GM18868 (cell line): ENCODE results near the gene TTLL8.

Experiments used
- ATAC-seq: cut with Tn5 transposase; IDR thresholded peaks from one replicate; pipeline ENCODE4 v1.9.1; 2021; ENCODE audit warnings: mild to moderate bottlenecking, moderate library complexity; ENCODE audit not compliant: unreplicated experiment

Gene TTLL8

DNA sequence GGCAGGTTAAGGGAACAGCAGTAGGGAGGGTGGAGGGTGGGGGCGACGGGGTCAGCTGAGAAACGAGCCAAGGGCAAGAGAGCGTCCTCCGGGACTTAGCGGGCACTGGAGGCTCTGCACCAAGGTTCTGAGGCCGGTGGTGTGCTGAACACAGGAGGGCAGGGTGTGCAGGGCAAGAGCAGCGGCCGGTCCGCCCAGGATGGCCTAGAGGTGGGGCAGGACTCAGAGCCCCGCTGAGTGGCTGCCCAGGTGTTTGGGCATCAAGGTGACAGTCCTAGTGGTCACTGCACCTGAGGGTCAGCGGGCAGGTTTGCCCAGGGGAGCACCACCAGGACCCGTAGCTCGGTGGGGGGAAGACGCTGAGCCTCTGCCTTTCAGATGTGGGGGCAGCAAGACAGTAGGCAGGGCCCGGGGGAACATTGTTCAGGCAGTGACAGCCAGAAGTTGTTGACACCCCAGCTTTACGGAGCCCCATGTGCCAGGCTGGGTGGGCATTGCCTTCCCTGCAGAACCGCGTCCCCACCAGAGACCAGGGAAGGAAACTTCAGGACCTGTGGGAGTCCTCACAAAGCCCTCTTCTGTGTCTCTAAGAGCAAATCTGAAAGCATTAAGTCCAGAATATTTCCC, 4.5 kb upstream of the TTLL8 start:
- no peak for ATAC-seq

DNA sequence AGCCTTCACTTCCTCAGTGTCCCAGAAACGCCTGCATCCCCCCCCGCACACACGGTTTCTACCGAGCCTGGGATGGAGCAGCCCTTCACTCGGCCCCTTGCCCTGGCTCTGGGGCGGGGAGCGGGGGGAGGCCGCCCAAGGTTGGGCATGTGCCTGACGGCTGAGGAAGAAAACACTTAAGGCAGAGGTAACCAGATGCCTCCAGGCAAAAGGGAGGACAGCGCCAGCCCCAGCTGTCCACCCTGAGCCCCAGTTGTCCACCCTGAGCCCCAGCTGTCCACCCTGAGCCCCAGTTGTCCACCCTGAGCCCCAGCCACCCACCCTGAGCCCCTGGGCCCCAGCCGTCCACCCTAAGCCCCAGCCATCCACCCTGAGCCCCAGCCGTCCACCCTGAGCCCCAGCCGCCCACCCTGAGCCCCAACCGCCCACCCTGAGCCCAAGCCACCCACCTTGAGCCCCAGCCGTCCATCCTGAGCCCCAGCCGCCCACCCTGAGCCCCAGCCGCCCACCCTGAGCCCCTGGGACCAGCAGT, 3.8 kb upstream of the TTLL8 start:
- ATAC-seq = no peak

- no peak for ATAC-seq
Observed at GRCh38 chr22:50061141-50061823, 3.2 kb upstream of the TTLL8 start.

DNA sequence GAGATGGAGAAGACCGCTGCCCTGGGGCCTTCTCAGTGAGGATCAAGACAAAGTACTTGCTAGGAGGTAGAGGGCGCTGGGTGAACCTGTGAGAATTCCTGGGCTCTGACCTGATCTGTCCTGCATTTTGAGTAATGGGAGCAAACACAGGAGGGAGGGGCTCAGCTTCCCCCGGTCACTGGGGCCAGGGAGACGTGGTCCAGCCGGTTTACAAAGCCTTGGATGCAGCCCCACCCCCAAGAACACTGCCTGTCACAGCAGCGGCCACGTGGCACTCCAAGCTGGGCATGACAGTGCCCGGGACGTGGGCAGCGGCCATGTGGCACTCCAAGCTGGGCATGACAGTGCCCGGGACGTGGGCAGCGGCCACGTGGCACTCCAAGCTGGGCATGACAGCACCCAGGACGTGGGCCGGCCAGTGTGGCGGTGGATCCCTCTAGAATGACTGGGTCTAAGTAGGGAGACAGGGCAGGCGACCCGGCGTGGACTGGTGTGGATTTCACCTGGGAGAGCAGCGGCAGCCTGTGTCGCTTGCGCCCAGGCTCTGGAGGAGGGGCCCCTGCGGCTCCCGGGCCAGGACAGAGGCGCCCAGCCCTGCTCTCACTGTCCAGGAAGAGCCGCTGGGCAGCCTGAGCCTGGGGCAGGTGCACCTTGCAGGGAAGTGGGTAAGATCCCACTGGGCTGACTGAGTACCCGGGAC, 2.5 kb upstream of the TTLL8 start:
- ATAC-seq = no peak

DNA sequence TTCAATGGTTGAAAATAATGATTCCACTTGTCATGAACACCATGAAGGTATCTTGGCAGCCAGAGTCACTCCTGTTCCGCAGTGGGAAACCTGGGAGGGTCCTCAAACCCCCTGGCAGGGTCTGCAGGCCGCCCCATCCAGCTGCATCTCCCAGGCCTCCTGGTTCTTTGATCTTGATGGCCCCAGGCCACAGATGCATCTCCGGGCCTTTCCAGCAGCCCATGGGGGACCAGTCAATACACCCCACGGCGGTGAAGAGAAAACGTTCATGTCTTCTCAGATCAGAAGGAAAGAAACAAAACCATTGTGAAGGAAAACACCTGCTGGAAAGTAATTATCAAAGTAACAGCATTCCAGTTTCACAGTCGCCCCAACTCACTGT, 1.8 kb upstream of the TTLL8 start:
- no peak for ATAC-seq

DNA sequence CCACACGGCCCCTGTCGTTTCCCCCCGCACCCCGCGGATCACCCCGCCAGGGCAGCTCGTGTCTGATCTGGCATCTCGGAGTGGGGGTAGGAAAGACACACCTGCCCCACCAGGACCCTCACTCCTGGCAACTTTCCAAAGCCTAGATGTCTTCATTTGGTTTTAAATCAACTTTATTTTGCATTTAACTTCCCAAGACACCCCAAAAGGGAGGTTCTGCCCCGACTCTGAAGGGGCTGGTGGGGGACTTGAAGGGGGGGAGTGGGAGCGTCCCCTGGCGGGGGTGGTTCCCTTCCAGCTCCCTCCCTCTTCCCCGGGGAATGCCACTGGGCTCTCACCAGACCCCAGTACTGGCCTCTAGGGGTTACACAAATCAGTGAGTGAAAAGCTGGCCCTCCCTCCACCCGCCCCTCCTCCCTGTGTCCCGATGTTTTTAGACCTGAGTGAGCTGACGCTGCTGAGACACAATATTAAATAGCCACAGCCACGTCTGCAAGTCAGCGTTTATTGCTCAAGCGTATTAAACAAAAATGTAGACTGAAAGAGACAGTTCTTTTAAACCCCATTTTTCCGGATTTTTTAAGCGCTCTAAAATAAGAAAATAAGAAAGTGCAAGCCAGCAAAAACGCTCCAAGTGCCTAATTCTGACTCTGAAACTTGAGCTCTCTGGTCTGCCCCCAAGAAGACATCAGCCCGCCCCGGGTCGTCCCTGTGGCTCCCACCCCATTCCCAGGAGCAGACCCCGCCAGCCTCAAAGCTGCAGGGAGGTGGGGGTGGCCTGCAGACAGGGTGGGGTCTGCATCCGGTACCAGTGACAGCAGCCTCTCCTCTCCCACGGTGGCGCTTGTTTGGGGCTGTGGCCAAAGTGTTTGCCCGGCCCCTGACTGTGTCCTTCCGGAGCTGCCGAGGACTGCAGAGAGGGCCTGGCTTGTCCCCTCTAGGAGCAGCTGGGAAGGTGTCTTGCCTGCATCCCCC, 1.1 kb upstream of the TTLL8 start:
- no peak for ATAC-seq

DNA sequence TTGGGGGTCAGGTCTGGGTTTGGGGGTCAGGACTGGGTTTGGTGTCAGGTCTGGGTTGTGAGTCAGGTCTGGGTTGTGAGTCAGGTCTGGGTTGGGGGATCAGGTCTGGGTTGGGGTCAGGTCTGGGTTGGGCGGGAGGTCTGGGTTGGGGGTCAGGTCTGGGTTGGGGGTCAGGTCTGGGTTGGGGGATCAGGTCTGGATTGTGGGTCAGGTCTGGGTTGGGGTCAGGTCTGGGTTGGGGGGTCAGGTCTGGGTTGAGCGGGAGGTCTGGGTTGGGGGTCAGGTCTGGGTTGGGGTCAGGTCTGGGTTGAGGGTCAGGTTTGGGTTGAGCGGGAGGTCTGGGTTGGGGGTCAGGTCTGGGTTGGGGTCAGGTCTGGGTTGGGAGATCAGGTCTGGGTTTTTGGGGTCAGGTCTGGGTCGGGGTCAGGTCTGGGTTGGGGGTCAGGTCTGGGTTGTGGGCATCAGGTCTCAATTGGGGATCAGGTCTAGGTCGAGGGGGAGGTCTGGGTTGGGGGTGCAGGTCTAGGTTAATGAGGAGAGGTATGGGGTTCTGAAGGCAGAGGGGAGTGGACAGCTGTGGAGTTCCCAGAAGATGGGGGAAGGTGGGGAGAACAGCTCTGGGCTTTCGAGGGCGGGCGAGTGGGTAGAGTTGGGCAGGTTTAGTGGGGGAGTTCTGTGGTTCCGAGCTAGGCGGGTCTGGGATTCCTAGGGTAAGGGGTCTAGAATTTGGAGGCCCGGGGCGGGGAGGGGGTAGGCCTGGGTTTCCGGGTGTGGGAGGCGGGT, 629 bp downstream of the TTLL8 start:
- ATAC-seq = no peak

DNA sequence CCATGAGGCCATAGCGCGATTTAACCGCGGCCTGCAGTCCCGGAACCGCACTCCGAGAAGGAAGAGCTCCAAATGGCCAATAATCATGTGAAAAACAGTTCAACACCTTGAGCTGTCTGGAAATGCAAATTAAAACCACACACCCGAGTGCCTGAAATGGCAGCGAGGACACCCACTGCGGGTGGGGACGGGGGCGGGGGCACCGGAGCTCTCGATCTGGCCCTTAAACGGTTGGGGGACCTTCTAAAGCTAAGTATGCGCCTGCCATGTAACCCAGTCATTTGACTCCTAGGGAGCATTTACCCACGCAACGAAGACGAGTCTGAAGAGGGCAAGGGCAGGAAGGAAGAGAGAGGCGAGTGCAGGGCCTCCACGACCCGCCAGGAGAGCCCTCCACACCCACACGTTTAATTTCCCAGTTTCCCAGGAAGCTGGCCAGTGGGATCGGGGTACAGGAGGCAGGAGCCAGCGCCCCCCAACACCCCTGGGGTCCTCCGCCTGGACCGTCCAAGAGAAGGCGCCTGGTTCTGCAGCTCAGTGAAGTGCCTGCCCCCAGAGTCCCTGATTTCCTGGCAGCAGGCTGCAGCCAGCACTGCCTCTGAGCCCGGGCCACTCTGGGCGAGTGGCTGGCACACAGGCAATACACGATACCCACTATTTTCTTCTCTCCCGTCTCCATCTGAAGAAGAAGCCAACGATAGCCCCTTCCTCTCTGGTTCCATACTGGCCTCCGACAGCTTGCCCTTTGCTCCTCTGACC, 1.7 kb downstream of the TTLL8 start:
- ATAC-seq = no peak

DNA sequence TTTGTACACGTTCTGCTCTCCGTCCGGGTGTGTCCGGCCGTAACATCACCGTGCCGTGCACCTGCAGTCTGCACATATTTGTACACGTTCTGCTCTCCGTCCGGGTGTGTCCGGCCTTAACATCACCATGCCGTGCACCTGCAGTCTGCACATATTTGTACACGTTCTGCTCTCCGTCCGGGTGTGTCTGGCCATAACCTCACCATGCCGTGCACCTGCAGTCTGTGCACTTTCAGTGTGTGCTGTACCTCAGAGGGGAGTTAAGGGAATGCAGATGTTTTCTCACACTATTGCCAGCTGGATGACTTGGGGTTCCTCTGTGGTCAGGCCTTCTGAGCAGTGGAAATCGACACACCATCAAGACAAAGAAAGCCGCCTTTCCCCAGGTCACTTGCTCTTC, 4.2 kb downstream of the TTLL8 start:
- no peak for ATAC-seq

GRCh38 chr22:50051930-50052329, 6.2 kb downstream of the TTLL8 start:
- ATAC-seq = no peak

DNA sequence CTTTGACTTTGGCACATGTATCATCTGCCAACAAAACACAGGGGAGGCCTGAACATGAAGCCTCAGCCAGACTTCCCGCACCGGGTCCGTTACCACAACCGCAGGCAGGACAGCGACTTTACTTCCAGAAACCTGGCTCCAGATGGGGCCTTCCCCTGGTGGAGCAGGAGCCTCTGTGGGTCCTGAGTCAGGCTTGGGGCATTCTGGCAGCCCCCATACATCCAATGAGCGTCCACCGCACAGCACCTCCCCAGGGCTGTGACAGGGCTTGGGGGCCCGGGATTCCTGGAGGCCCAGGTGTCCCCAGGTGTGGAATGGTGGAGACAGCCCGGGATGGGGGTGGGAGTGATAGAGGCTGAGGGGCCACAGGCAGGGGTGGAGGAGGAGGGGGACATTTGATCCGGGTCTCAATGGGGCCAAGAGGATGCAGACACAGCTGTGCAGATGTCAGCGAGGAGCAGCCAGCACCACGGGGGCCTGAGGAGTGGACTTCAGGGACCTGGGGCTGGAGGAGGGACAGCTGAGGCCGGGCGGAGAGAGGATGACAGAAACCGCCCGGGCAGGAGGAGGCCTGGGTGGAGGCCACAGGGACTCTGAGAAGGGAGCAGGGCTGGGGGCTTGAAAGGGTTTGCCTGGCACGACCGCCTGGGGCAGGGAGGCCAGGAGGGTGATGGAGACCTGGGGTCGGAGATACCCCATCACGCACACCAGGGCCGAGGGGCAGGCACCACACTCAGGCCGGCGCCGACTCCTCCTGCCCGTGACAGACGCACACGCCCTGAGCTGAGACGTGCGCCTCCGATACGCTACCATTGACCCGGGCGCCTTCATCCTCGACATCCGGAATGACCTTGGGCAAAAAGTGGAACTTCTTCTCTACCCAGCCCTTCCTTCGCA, 8.6 kb downstream of the TTLL8 start:
- ATAC-seq = no peak

GRCh38 chr22:50048836-50049235, 9.3 kb downstream of the TTLL8 start:
- no peak for ATAC-seq

- ATAC-seq = no peak
Observed at GRCh38 chr22:50048061-50048765, 9.9 kb downstream of the TTLL8 start.

- no peak for ATAC-seq
Observed at GRCh38 chr22:50047346-50047745, 10.8 kb downstream of the TTLL8 start.

- ATAC-seq = no peak
Observed at GRCh38 chr22:50046481-50047245, 11.4 kb downstream of the TTLL8 start.

GRCh38 chr22:50046019-50046415, 12.1 kb downstream of the TTLL8 start:
- no peak for ATAC-seq
